ENCODE measurements around the gene DUOX2. TPM values are rescaled to one million over a fixed set of nuclear protein-coding genes. Genes with fewer than 3 reads are reported as not detected.

DUOX2 gene
- total and polyA plus RNA-seq, 4 donors = 0.06 to 0.08 TPM; not detected in 2

DNA sequence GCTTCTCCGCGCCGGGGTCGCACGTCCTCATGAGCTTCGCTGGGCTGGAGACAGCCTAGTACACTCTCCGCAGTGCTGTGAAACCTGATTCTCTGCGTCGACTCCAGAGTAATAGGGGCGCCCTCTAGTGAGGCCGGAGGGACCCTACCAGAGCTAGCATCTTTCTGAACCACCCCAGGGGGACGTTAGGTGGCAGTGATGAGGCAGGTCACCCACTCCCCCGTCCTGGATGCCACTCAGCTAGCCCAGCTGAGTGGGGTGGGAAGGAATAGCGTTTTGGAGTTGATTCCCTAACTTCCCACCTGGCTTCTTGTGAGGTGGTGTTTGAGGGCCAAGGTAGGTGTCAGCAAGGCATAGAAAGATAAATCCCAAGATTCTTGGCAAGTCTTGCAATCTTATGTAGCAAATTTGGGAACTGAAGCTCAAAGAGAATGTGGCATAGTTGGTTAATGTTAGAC, 4.2 kb upstream of the DUOX2 start:
- Histone ChIP-seq H3K9ac (ENCODE audit: low read depth in 1 of 2, low read length in 2 of 2) (no peak overlapping the region), H3K9me3 (ENCODE audit: control insufficient read depth in 4 of 4, low read length in 3 of 4) (no peaks in the 10 kb centered on the region), H3K27me3 (ENCODE audit: control insufficient read depth in 4 of 4, insufficient read depth in 4 of 4, low read length in 3 of 4) (peaks cover 0 to 8% (median 4%) of the 10 kb centered on the region in 4 donors), H3K27ac (ENCODE audit: low read depth in 1 of 2, low read length in 2 of 2) (no peak overlapping the region), H3K4me1 (ENCODE audit: control insufficient read depth in 4 of 4, insufficient read depth in 4 of 4, low read length in 3 of 4) (peaks cover 7 to 31% (median 19%) of the 10 kb centered on the region in 4 donors), H3K4me3 (ENCODE audit: low read depth in 1 of 3, low read length in 3 of 3) (no peak overlapping the region), H3K36me3 (ENCODE audit: control insufficient read depth in 4 of 4, insufficient read depth in 3 of 4, low read depth in 1 of 4, low read length in 3 of 4) (no peaks in the 10 kb centered on the region)
- peak; percentile 82 for DNase-seq (ENCODE audit: low spot score)
- WGBS = under 1% methylated on average over 14 of the region's 14 CpGs
- TF ChIP-seq, protein P1, sequence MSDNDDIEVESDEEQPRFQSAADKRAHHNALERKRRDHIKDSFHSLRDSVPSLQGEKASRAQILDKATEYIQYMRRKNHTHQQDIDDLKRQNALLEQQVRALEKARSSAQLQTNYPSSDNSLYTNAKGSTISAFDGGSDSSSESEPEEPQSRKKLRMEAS (IDR thresholded peaks at IDR 0.05) = no peak
- TF ChIP-seq, protein P2, sequence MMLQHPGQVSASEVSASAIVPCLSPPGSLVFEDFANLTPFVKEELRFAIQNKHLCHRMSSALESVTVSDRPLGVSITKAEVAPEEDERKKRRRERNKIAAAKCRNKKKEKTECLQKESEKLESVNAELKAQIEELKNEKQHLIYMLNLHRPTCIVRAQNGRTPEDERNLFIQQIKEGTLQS (IDR thresholded peaks at IDR 0.05) = no peak
- TF ChIP-seq NR2F2 (IDR thresholded peaks at IDR 0.05) = peak; percentile 41
- TF ChIP-seq HNF4G (IDR thresholded peaks at IDR 0.05) = no peak
- TF ChIP-seq, protein P3, sequence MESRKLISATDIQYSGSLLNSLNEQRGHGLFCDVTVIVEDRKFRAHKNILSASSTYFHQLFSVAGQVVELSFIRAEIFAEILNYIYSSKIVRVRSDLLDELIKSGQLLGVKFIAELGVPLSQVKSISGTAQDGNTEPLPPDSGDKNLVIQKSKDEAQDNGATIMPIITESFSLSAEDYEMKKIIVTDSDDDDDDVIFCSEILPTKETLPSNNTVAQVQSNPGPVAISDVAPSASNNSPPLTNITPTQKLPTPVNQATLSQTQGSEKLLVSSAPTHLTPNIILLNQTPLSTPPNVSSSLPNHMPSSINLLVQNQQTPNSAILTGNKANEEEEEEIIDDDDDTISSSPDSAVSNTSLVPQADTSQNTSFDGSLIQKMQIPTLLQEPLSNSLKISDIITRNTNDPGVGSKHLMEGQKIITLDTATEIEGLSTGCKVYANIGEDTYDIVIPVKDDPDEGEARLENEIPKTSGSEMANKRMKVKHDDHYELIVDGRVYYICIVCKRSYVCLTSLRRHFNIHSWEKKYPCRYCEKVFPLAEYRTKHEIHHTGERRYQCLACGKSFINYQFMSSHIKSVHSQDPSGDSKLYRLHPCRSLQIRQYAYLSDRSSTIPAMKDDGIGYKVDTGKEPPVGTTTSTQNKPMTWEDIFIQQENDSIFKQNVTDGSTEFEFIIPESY (IDR thresholded peaks at IDR 0.05) = no peak
- TF ChIP-seq RXRA (IDR thresholded peaks at IDR 0.05) = peak in 1 of 2 donors; percentile 50
- TF ChIP-seq TAF1 (conservative IDR thresholded peaks at IDR 0.05) = no peak
- no peak for TF ChIP-seq YY1 (IDR thresholded peaks at IDR 0.05)
- TF ChIP-seq RAD21 (IDR thresholded peaks at IDR 0.05) = peak; percentile 95 to 97
- TF ChIP-seq SP1 (IDR thresholded peaks at IDR 0.05) = no peak
- no peak for TF ChIP-seq HNF4A (conservative IDR thresholded peaks at IDR 0.05)
- no peak for TF ChIP-seq FOXA1 (IDR thresholded peaks at IDR 0.05)
- TF ChIP-seq JUND (IDR thresholded peaks at IDR 0.05) = no peak
- TF ChIP-seq EGR1 (IDR thresholded peaks at IDR 0.05; ENCODE audit: low read depth in 2 of 2) = no peak
- TF ChIP-seq, protein P4, sequence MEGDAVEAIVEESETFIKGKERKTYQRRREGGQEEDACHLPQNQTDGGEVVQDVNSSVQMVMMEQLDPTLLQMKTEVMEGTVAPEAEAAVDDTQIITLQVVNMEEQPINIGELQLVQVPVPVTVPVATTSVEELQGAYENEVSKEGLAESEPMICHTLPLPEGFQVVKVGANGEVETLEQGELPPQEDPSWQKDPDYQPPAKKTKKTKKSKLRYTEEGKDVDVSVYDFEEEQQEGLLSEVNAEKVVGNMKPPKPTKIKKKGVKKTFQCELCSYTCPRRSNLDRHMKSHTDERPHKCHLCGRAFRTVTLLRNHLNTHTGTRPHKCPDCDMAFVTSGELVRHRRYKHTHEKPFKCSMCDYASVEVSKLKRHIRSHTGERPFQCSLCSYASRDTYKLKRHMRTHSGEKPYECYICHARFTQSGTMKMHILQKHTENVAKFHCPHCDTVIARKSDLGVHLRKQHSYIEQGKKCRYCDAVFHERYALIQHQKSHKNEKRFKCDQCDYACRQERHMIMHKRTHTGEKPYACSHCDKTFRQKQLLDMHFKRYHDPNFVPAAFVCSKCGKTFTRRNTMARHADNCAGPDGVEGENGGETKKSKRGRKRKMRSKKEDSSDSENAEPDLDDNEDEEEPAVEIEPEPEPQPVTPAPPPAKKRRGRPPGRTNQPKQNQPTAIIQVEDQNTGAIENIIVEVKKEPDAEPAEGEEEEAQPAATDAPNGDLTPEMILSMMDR (IDR thresholded peaks at IDR 0.05; ENCODE audit: low read depth, low read length, missing input control) = peak; percentile 100
- TF ChIP-seq GABPA (IDR thresholded peaks at IDR 0.05 in 1 of 2, conservative IDR thresholded peaks at IDR 0.05 in 1 of 2) = no peak

DNA sequence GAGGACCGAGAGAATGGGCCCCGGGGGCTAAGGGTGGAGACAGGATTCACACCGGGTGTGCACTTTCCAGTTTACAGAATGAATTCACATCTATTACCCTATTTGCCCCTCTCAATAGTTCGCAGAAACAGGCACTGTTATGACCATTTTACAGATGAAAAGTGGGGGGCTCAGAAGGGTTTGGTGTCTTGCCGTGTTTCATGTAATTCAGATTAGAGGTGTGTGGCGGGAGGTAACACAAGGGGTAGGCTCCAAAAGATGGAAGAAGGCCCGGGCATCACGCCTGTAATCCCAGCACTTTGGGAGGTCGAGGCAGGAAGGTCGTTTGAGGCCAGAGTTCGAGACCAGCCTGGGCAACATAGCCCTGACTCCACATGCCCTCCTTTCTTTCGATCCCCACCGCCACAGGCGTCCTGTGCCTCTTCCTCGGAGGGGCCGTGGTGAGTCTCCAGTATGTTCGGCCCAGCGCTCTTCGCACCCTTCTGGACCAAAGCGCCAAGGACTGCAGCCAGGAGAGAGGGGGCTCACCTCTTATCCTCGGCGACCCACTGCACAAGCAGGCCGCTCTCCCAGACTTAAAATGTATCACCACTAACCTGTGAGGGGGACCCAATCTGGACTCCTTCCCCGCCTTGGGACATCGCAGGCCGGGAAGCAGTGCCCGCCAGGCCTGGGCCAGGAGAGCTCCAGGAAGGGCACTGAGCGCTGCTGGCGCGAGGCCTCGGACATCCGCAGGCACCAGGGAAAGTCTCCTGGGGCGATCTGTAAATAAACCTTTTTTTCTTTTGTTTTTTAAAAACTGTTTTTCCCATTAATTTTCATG, 3.5 kb upstream of the DUOX2 start:
- Histone ChIP-seq H3K36me3 (ENCODE audit: control insufficient read depth in 4 of 4, insufficient read depth in 3 of 4, low read depth in 1 of 4, low read length in 3 of 4) (no peaks in the 10 kb centered on the region), H3K9ac (ENCODE audit: low read depth in 1 of 2, low read length in 2 of 2) (no peak overlapping the region), H3K27me3 (ENCODE audit: control insufficient read depth in 4 of 4, insufficient read depth in 4 of 4, low read length in 3 of 4) (peaks cover 4 to 12% (median 4%) of the 10 kb centered on the region in 4 donors), H3K9me3 (ENCODE audit: control insufficient read depth in 4 of 4, low read length in 3 of 4) (no peaks in the 10 kb centered on the region), H3K27ac (ENCODE audit: low read depth in 1 of 2, low read length in 2 of 2) (no peak overlapping the region), H3K4me3 (ENCODE audit: low read depth in 1 of 3, low read length in 3 of 3) (no peak overlapping the region), H3K4me1 (ENCODE audit: control insufficient read depth in 4 of 4, insufficient read depth in 4 of 4, low read length in 3 of 4) (peaks cover 12 to 38% (median 24%) of the 10 kb centered on the region in 4 donors)
- DNase-seq (ENCODE audit: low spot score) = no peak
- TF ChIP-seq YY1 (IDR thresholded peaks at IDR 0.05) = no peak
- TF ChIP-seq, protein P2 (IDR thresholded peaks at IDR 0.05) = no peak
- WGBS = 39% methylated on average over 33 of the region's 33 CpGs
